Measurements from ENCODE around the gene NPY4R2.
"Not testable (repeated sequence)": the region's sequence is repeated elsewhere in the genome, so short reads cannot be mapped to it uniquely, and the experiment has no call there.

Gene NPY4R2

GRCh38 chr10:47936772-47937228 lies 18.3 kb downstream of the NPY4R2 start:
- DNase-seq = not testable (repeated sequence)

- DNase-seq = not testable (repeated sequence)
Observed at GRCh38 chr10:47937634-47938033, 19.2 kb downstream of the NPY4R2 start.

GRCh38 chr10:47940821-47941220 lies 22.4 kb downstream of the NPY4R2 start:
- not testable (repeated sequence) for DNase-seq

- DNase-seq = not testable (repeated sequence)
Observed at GRCh38 chr10:47941379-47941778, 22.9 kb downstream of the NPY4R2 start.

- not testable (repeated sequence) for DNase-seq
Observed at GRCh38 chr10:47942351-47943019, 24.0 kb downstream of the NPY4R2 start.

- not testable (repeated sequence) for DNase-seq
Observed at GRCh38 chr10:47943328-47943727, 24.9 kb downstream of the NPY4R2 start.

GRCh38 chr10:47947424-47947823 lies 29.0 kb downstream of the NPY4R2 start:
- not testable (repeated sequence) for DNase-seq

GRCh38 chr10:47957158-47957557 lies 38.7 kb downstream of the NPY4R2 start:
- not testable (repeated sequence) for DNase-seq

- not testable (repeated sequence) for DNase-seq
Observed at GRCh38 chr10:47959677-47960076, 41.2 kb downstream of the NPY4R2 start.

- not testable (repeated sequence) for DNase-seq
Observed at GRCh38 chr10:47960699-47961098, 42.2 kb downstream of the NPY4R2 start.

GRCh38 chr10:47962785-47963184 lies 44.3 kb downstream of the NPY4R2 start:
- DNase-seq = not testable (repeated sequence)

- not testable (repeated sequence) for DNase-seq
Observed at GRCh38 chr10:47964280-47965063, 46.0 kb downstream of the NPY4R2 start.

GRCh38 chr10:47968988-47969387 lies 50.5 kb downstream of the NPY4R2 start:
- DNase-seq = not testable (repeated sequence)

GRCh38 chr10:47970047-47970446 lies 51.6 kb downstream of the NPY4R2 start:
- DNase-seq = not testable (repeated sequence)

- not testable (repeated sequence) for DNase-seq
Observed at GRCh38 chr10:47971598-47971997, 53.1 kb downstream of the NPY4R2 start.

- not testable (repeated sequence) for DNase-seq
Observed at GRCh38 chr10:47972077-47972476, 53.6 kb downstream of the NPY4R2 start.

All from stimulated activated CD4-positive, alpha-beta T cell treated with anti-CD3 and anti-CD28 coated beads, Interleukin-2, amount 100 ng/mL, for 24 hours (primary cell).